H9 (cell line): ENCODE measurements around the gene ANK3. TPM values are rescaled to one million over a fixed set of nuclear protein-coding genes. Genes with fewer than 3 reads are reported as not detected.

Experiments used
- DNase-seq: peaks from one replicate; pipeline ENCODE4 v3.0.0-alpha.2; 2017
- H2AFZ ChIP-seq: one replicate; pipeline ENCODE4 v1.6.1; 2013; ENCODE audit warnings: mild to moderate bottlenecking, low read length, control low read depth, moderate library complexity
- H2AK5ac ChIP-seq: 2 replicates; pipeline ENCODE4 v1.6.1; 2013; ENCODE audit warnings: low read length, control low read depth, mixed read lengths; ENCODE audit not compliant: insufficient read length
- H2BK120ac ChIP-seq: one replicate; pipeline ENCODE4 v1.6.1; 2013; ENCODE audit warnings: low read depth, mild to moderate bottlenecking, low read length, control low read depth, inconsistent platforms; ENCODE audit not compliant: poor library complexity, severe bottlenecking
- H2BK12ac ChIP-seq: 2 replicates; pipeline ENCODE4 v1.6.1; 2013; ENCODE audit warnings: low read length, control low read depth, mixed read lengths, low read depth; ENCODE audit not compliant: insufficient read length
- H2BK15ac ChIP-seq: 2 replicates; pipeline ENCODE4 v1.6.1; 2013; ENCODE audit warnings: low read depth, low read length, control low read depth
- H2BK20ac ChIP-seq: one replicate; pipeline ENCODE4 v1.6.1; 2013; ENCODE audit warnings: low read depth, mild to moderate bottlenecking, low read length, control low read depth, inconsistent platforms; ENCODE audit not compliant: poor library complexity, severe bottlenecking
- H2BK5ac ChIP-seq: 2 replicates; pipeline ENCODE4 v1.6.1; 2013; ENCODE audit warnings: low read length, control low read depth, mixed read lengths; ENCODE audit not compliant: insufficient read length
- H3K14ac ChIP-seq: 2 replicates; pipeline ENCODE4 v1.6.1; 2013; ENCODE audit warnings: low read length, control low read depth; ENCODE audit not compliant: insufficient read depth
- H3K18ac ChIP-seq: 2 replicates; pipeline ENCODE4 v1.6.1; 2013; ENCODE audit warnings: low read depth, mild to moderate bottlenecking, mixed read lengths, low read length, control low read depth; ENCODE audit not compliant: insufficient read length
- H3K23ac ChIP-seq: 2 replicates; pipeline ENCODE4 v1.6.1; 2013; ENCODE audit warnings: low read length, control low read depth, mixed read lengths, low read depth; ENCODE audit not compliant: insufficient read length
- H3K23me2 ChIP-seq: 2 replicates; pipeline ENCODE4 v1.6.1; 2013; ENCODE audit warnings: low read depth, mild to moderate bottlenecking, mixed read lengths, low read length, control low read depth; ENCODE audit not compliant: insufficient read length, poor library complexity, severe bottlenecking
- H3K27ac ChIP-seq: 2 replicates; pipeline ENCODE4 v1.5.1; 2013; ENCODE audit warnings: low read length, control low read depth, mixed read lengths, low read depth; ENCODE audit not compliant: insufficient read length
- H3K27me3 ChIP-seq: 2 replicates; pipeline ENCODE4 v1.6.1; 2013; ENCODE audit warnings: low read length, control low read depth, inconsistent platforms; ENCODE audit not compliant: insufficient read depth
- H3K4ac ChIP-seq: 2 replicates; pipeline ENCODE4 v1.6.1; 2013; ENCODE audit warnings: low read depth, mild to moderate bottlenecking, control low read depth, inconsistent platforms, low read length, moderate library complexity
- H3K4me1 ChIP-seq: 2 replicates; pipeline ENCODE4 v1.6.1; 2013; ENCODE audit warnings: low read length, control low read depth, inconsistent platforms; ENCODE audit not compliant: insufficient read depth
- H3K4me2 ChIP-seq: 2 replicates; pipeline ENCODE4 v1.6.1; 2013; ENCODE audit warnings: low read length, control low read depth, mixed read lengths; ENCODE audit not compliant: insufficient read length, insufficient read depth
- H3K56ac ChIP-seq: 2 replicates; pipeline ENCODE4 v1.6.1; 2013; ENCODE audit warnings: low read depth, mild to moderate bottlenecking, mixed read lengths, low read length, control low read depth; ENCODE audit not compliant: insufficient read length
- H3K79me1 ChIP-seq: 2 replicates; pipeline ENCODE4 v1.6.1; 2013; ENCODE audit warnings: low read depth, mild to moderate bottlenecking, moderate library complexity, low read length, control low read depth, inconsistent platforms; ENCODE audit not compliant: insufficient read depth, poor library complexity, severe bottlenecking
- H3K79me2 ChIP-seq: 2 replicates; pipeline ENCODE4 v1.6.1; 2013; ENCODE audit warnings: low read length, control low read depth, inconsistent platforms; ENCODE audit not compliant: insufficient read depth
- H3K9ac ChIP-seq: 2 replicates; pipeline ENCODE4 v1.6.1; 2013; ENCODE audit warnings: low read length, control low read depth, mixed read lengths; ENCODE audit not compliant: insufficient read length; ENCODE audit errors: extremely low read depth
- H3K9me3 ChIP-seq: one replicate; pipeline ENCODE4 v1.6.1; 2013; ENCODE audit warnings: low read depth, low read length, inconsistent platforms; ENCODE audit not compliant: control insufficient read depth
- H3T11ph ChIP-seq: one replicate; pipeline ENCODE4 v1.6.1; 2013; ENCODE audit warnings: mild to moderate bottlenecking, low read length, control low read depth, inconsistent platforms
- H4K20me1 ChIP-seq: one replicate; pipeline ENCODE4 v1.6.1; 2013; ENCODE audit not compliant: control insufficient read depth, insufficient read length, insufficient read depth
- H4K5ac ChIP-seq: 2 replicates; pipeline ENCODE4 v1.6.1; 2013; ENCODE audit warnings: low read depth, mild to moderate bottlenecking, mixed read lengths, low read length, control low read depth; ENCODE audit not compliant: insufficient read length
- H4K8ac ChIP-seq: replicated peaks from 2 replicates; pipeline ENCODE4 v1.6.1; 2013; ENCODE audit warnings: low read length, control low read depth, mixed read lengths, low read depth; ENCODE audit not compliant: insufficient read length
- H4K91ac ChIP-seq: 2 replicates; pipeline ENCODE4 v1.6.1; 2013; ENCODE audit warnings: low read depth, mild to moderate bottlenecking, moderate library complexity, mixed read lengths, low read length, control low read depth; ENCODE audit not compliant: insufficient read length
- H3K27ac Mint-ChIP-seq, 3 experiments: 2 replicates in 2 of 3; 3 replicates in 1 of 3; pipeline ENCODE4 v1.8.0; 2020 to 2021; ENCODE audit warnings: mixed read lengths in 3 of 3, mild to moderate bottlenecking in 1 of 3, moderate library complexity in 1 of 3
- H3K27me3 Mint-ChIP-seq: 2 replicates; pipeline ENCODE4 v1.8.0; 2021; ENCODE audit warnings: low read depth, mild to moderate bottlenecking, moderate library complexity, mixed read lengths
- H3K36me3 Mint-ChIP-seq, 3 experiments: 2 replicates in 2 of 3; 3 replicates in 1 of 3; pipeline ENCODE4 v1.8.0; 2020 to 2021; ENCODE audit warnings: low read depth in 3 of 3, mixed read lengths in 3 of 3; ENCODE audit not compliant: insufficient read depth in 1 of 3
- H3K4me1 Mint-ChIP-seq, 2 experiments: 2 replicates each; pipeline ENCODE4 v1.8.0; 2020; ENCODE audit warnings: mixed read lengths in 2 of 2
- H3K4me3 Mint-ChIP-seq, 2 experiments: 2 replicates in 1 of 2; 3 replicates in 1 of 2; pipeline ENCODE4 v1.8.0; 2020 to 2021; ENCODE audit warnings: mild to moderate bottlenecking in 2 of 2, mixed read lengths in 2 of 2, moderate library complexity in 1 of 2
- H3K9me3 Mint-ChIP-seq, 2 experiments: 2 replicates in 1 of 2; 3 replicates in 1 of 2; pipeline ENCODE4 v1.8.0; 2020; ENCODE audit warnings: mild to moderate bottlenecking in 2 of 2, mixed read lengths in 2 of 2, moderate library complexity in 1 of 2
- WGBS: extraction: QIAGEN DNeasy Blood & Tissue Kit; methylation state at CpG from one replicate; pipeline ENCODE4 v1.1.7; 2013; ENCODE audit warnings: missing lambda C conversion rate, low lambda C conversion rate, mixed read lengths; ENCODE audit not compliant: insufficient read length; ENCODE audit errors: extremely low coverage; 5-methylcytosine and 5-hydroxymethylcytosine counted together
- total RNA-seq: library from RNA; stranded (reverse); gene quantifications from 2 replicates; pipeline ENCODE4 v1.2.1, GENCODE V29; 2021
- TF ChIP-seq, protein P1 (sequence below): fragments of 200-600 bp; sonication (generic); conservative IDR thresholded peaks from 3 replicates; pipeline ENCODE4 v1.8.0; 2021; ENCODE audit warnings: antibody characterized with exemption, mild to moderate bottlenecking

ANK3 gene
- total RNA-seq, 1 experiment from 2014 or later = 59.6 TPM

DNA sequence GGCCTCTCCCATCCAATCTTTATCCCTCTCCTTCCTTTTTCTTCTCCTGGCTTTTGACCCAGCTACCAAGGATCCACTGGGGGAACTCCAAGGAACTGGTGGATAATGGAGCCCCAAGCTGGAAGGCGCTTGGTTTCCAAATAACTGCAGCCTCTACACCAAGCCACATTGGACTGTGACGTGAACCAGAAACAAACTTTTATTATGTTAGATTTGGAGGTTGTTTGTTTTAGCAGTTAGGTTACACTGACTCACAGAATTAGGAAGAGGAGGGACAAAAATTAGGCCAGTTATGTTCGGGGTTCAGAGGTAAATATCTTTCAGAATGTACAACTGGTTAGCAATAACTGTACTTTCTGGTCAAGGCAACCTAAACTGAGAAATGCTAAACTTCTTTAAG is 21.3 kb upstream of the ANK3 start:
- H3K79me1 ChIP-seq = no peaks in the 10 kb centered on the region
- no peak overlapping the region for H2BK120ac ChIP-seq
- H4K91ac ChIP-seq = no peak overlapping the region
- no peaks in the 10 kb centered on the region for H4K20me1 ChIP-seq
- H3K27ac Mint-ChIP-seq = no peak overlapping the region; a peak in 1 of 7 replicates
- no peak overlapping the region for H3K23ac ChIP-seq
- H3K27me3 Mint-ChIP-seq = no peaks in the 10 kb centered on the region; the same call in 1 of the 2 replicates
- H3K4me2 ChIP-seq = no peak overlapping the region
- no peak overlapping the region for H2BK5ac ChIP-seq
- H2BK15ac ChIP-seq = no peak overlapping the region
- no peak overlapping the region for H3K9ac ChIP-seq
- no peaks in the 10 kb centered on the region for H3K79me2 ChIP-seq
- H3K18ac ChIP-seq = no peak overlapping the region
- no peak overlapping the region for H3K56ac ChIP-seq
- H2AFZ ChIP-seq = no peak overlapping the region
- no peak overlapping the region for H4K5ac ChIP-seq
- TF ChIP-seq, protein P1, sequence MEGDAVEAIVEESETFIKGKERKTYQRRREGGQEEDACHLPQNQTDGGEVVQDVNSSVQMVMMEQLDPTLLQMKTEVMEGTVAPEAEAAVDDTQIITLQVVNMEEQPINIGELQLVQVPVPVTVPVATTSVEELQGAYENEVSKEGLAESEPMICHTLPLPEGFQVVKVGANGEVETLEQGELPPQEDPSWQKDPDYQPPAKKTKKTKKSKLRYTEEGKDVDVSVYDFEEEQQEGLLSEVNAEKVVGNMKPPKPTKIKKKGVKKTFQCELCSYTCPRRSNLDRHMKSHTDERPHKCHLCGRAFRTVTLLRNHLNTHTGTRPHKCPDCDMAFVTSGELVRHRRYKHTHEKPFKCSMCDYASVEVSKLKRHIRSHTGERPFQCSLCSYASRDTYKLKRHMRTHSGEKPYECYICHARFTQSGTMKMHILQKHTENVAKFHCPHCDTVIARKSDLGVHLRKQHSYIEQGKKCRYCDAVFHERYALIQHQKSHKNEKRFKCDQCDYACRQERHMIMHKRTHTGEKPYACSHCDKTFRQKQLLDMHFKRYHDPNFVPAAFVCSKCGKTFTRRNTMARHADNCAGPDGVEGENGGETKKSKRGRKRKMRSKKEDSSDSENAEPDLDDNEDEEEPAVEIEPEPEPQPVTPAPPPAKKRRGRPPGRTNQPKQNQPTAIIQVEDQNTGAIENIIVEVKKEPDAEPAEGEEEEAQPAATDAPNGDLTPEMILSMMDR = no peak
- no peak overlapping the region for H3K27ac ChIP-seq
- H3K36me3 Mint-ChIP-seq = no peaks in the 10 kb centered on the region; a peak in 1 of 7 replicates
- H3K14ac ChIP-seq = no peak overlapping the region
- no peak overlapping the region for H4K8ac ChIP-seq
- H3K4me1 Mint-ChIP-seq = peaks cover 7 to 8% of the 10 kb centered on the region in 2 experiments
- no peak overlapping the region for H2BK20ac ChIP-seq
- WGBS = no CpG with 5 or more reads among the region's 3 CpGs
- H2AK5ac ChIP-seq = no peak overlapping the region
- no peaks in the 10 kb centered on the region for H3K9me3 ChIP-seq
- H2BK12ac ChIP-seq = no peak overlapping the region
- no peak overlapping the region for H3T11ph ChIP-seq
- no peaks in the 10 kb centered on the region for H3K27me3 ChIP-seq
- no peak overlapping the region for H3K4ac ChIP-seq
- H3K4me1 ChIP-seq = no peaks in the 10 kb centered on the region
- H3K23me2 ChIP-seq = no peaks in the 10 kb centered on the region
- no peak for DNase-seq
- no peaks in the 10 kb centered on the region for H3K9me3 Mint-ChIP-seq
- no peak overlapping the region for H3K4me3 Mint-ChIP-seq
